RPMI8226 (cell line): ENCODE data around the gene SMC5.
A peak's percentile ranks its signal among the peaks of the same experiment; 100 is the strongest.
"Not testable (repeated sequence)": the region's sequence is repeated elsewhere in the genome, so short reads cannot be mapped to it uniquely, and the experiment has no call there.

ENCODE experiments used
- DNase-seq: peaks from one replicate; pipeline ENCODE4 v3.0.0-alpha.2; 2015

SMC5 gene

DNA sequence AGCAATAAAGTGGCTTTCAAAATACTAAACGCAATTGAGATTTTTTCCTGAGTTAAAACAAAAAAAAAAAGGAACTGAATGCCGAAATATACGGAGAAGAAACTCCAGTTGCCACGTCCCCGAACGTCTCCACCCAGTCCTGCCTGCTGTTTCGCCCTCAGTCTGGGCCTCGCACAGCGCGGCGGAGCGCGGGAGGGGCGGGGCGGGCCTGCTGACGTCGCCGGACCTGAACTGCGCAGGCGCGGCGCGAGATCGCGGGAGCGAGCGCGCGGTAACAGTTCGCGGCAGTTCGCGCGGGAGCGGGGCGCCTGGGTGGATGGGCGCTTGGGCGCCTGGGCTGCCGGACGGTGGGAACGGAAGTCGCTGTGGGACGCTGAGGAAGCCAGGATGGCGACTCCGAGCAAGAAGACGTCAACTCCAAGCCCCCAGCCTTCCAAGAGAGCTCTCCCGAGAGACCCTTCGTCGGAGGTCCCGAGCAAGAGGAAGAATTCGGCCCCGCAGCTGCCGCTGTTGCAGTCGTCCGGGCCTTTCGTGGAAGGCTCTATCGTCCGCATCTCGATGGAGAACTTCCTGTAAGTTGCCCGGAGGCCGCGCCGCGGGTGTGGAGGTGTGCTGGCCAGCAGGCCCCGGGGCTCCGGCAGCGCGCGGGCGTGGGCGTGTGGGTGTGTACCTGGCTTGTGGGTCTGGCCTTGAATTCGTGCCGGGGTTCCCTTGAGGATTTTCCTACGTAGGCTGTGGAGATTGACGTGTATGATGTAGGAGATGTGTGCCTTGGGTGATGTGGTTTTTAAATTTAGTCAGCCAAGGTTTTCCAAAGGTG, at the start of gene SMC5:
SMC5 (plus strand) TSS at position 287 of the 820 bp plus-strand sequence; CDS start at position 388, 101 bp downstream.
- DNase-seq, result peak; percentile 89

DNA sequence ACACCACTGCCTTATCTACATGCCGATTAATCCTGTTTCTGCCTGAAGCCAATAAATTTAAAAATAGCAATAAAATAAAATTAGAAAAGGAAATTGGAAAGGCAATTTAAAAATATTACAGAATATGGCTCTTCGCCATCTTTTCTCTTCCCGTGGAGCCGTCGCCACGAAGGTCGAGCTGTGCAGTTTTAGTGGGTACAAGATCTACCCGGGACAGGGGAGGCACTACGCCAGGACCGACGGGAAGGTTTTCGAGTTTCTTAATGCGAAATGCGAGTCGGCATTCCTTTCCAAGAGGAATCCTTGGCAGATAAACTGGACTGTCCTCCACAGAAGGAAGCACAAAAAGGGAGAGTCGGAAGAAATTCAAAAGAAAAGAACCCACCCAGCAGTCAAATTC, 41.7 kb upstream of the SMC5 start:
- DNase-seq, result no peak

GRCh38 chr9:70218767-70219166, 40.0 kb upstream of the SMC5 start:
- no peak for DNase-seq

- DNase-seq, result no peak
These were observed 38.6 kb upstream of the SMC5 start for GRCh38 chr9:70220216-70220615.

GRCh38 chr9:70222354-70222753, 36.4 kb upstream of the SMC5 start:
- DNase-seq, result no peak

DNA sequence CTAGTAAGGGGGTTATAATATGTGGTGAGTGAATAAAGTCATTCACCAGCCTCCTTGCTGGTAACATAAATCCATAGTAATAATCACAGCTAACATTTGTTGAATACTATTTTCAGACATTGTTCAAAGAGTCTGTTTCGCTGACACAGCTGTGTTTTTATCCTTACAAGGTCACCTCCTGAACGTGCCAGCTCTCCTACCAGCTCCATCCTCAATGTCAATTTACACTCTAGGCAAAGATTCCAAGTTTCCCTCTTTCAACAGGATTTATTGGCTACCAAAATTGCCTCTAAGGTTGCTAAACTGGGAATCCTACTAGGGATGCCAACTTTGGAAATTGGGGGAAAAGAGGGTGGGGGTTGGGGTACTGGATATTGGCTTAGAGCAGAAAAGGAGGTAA, 30.7 kb upstream of the SMC5 start:
- DNase-seq, result no peak

GRCh38 chr9:70228611-70229010, 30.2 kb upstream of the SMC5 start:
- DNase-seq, result no peak

GRCh38 chr9:70229026-70229425, 29.8 kb upstream of the SMC5 start:
- DNase-seq, result peak; percentile 10

DNA sequence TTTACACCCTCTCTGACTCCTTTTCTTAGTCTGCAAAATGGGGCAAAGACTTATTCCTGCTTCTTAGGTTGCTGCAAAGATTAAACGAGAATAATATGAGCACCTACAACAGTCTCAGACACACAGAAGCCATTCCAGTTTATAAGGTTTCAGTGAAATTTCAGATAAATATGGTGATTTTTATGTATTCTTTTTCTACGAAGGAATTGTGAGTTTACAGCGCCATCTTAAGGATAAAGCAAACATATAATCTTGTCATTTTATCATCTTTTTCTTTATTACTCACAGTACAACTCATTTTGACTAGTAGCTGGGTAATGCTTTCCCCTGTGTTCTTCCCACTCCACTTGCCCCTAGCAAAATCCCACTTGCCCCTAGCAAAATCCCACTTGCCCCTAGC, 29.2 kb upstream of the SMC5 start:
- no peak for DNase-seq

GRCh38 chr9:70232476-70232875, 26.3 kb upstream of the SMC5 start:
- DNase-seq, result no peak

DNA sequence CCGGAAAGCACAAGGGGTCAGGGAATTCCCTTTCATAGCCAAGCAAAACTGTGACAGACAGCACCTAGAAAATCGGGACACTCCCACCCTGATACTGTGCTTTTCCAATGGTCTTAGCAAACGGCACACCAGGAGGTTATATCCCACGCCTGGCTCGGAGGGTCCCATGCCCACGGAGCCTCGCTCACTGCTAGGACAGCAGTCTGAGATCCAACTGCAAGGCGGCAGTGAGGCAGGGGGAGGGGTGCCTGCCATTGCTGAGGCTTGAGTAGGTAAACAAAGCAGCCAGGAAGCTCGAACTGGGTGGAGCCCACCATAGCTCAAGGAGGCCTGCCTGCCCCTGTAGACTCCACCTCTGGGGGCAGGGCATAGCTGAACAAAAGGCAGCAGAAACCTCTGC, 24.6 kb upstream of the SMC5 start:
- DNase-seq, result not testable (repeated sequence)

GRCh38 chr9:70245952-70246351, 12.8 kb upstream of the SMC5 start:
- DNase-seq, result not testable (repeated sequence)

- no peak for DNase-seq
These were observed 8.6 kb upstream of the SMC5 start for GRCh38 chr9:70250221-70250620.

DNA sequence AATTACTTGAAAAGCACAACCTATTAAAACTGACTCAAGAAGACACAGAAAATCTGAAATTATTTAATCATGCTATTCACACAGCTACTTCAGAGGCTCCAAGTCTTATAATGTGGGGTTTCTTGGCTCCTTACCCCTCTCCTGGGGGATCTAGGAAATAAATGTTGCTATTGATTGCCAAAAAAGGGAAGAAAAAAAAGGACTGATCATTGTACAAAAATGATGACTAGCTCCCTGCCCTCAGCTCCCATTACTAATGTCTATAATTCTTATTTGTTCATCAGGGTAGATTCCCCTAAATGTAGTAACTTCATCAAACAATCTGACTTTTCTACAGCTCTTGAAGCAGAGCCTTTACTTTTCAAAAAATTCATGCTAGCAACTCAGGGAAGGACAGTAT, 3.3 kb upstream of the SMC5 start:
- no peak for DNase-seq

- DNase-seq, result no peak
These were observed 2.6 kb upstream of the SMC5 start for GRCh38 chr9:70256123-70256551.

GRCh38 chr9:70257502-70257901, 1.3 kb upstream of the SMC5 start:
- DNase-seq, result no peak

- DNase-seq, result peak; percentile 19
These were observed 637 bp upstream of the SMC5 start for GRCh38 chr9:70257991-70258691.

GRCh38 chr9:70259512-70259802, 679 bp downstream of the SMC5 start:
- no peak for DNase-seq

- DNase-seq, result no peak
These were observed 1.2 kb downstream of the SMC5 start for GRCh38 chr9:70260007-70260443.

DNA sequence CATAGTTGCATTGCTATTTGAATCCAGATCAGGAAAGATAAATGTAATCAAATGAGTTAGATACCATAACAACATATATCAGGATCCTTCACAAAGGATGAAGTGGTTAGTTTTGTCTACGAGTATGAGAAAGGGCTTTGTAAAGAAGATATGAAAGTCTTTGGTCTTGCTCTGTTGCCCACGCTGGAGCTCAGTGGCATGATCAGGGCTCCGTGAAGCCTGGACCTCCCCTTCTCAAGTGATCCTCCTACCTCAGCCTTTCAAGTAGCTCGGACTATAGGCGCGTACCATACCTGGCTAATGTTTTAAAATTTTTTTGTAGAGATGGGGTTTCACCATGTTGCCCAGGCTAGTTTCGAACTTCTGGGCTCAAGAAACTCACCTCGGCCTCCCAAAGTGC, 1.8 kb downstream of the SMC5 start:
- no peak for DNase-seq

DNA sequence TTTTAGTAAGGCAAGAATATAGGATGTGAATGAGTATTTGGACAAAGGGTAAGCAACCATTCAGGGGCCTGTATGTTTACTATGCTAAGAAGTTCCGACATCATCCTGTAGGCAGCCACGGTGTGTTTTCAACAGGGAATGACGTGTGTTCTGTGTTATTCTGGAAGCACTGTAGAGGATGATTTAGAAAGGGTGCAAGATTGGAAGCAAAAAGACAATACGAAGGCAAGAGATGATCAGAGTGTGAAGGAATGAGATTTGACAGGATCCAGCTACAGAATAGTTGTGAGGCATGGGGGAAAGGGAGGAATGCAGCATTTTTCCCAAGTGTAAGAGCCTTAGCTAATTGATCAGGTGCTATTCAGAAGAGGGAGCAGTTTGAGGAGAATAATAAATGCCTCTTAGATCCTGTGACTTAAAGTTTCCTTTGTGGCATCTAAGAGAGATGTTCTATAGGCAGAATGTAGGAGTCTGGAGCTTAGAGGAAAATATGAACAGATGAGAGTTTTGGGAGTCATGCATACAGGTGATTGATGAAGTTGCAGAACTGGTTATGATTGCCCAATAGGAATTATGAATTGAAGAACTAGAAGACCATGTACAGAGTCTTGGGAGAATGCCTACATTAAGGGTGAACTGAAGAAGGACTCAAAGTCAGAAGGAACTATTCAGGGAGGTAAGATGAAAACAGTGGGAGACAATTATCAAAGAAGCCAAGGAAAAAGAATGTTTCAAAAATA, 2.5 kb downstream of the SMC5 start:
- DNase-seq, result no peak

- DNase-seq, result no peak
These were observed 3.6 kb downstream of the SMC5 start for GRCh38 chr9:70262366-70262765.

DNA sequence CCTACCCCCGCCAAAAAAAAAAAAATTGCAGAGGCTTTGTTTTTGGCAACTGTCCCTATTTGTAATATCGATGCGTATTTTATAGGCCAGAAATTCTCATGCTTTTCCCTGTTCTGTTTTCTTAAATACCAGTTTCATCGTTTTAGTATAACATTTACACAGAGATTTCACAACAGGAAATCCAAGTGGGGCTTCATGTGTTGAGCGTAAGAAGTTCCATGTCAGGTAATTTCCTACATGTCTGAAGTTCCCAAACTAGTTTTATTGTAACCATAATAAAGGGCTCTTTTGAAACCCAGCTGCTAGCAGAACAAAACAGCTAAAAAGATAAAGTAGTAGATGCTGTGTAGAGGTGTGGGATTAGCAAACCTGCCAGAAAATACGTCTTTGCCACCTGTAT, 4.2 kb downstream of the SMC5 start:
- no peak for DNase-seq

DNA sequence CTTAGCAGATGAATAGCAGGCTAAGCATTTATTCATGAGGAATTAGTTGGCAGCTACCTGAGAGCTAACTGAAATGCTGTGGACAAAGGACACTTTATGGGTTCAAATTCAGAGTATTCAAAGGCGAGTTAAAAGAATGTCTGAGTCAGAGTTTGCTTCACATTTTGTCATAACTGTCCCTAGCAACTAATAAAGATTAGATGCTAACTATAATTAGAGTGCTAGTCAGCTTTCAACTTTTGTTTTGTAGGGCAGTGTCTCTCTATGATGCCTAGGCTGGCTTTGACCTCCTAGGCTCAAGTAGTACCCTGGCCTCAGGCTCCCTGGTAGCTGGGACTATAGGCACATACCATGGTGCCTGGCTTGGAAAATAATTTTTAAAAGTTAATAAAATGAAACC, 4.6 kb downstream of the SMC5 start:
- DNase-seq, result no peak
